A549 treated with CORT108297 at 1 μM for 4 hours (cell line): ENCODE data around the gene CD8A. TPM values are rescaled to one million over a fixed set of nuclear protein-coding genes. Genes with fewer than 3 reads are reported as not detected.

Experiments used
- total RNA-seq: library from RNA; stranded (reverse); fragments of 200-300 nt; extraction: Qiagen RNA extraction; gene quantifications from 5 replicates; pipeline ENCODE4 v1.2.3, GENCODE V29; 2022

CD8A gene
- total RNA-seq, result 0.28 to 0.42 TPM (median 0.32 TPM) in 5 replicates

GRCh38 chr2:86790676-86791572 lies at the start of gene CD8A:
TSS of gene CD8A (minus strand) at chr2:86790913. CDS start at chr2:86790825, 88 bp downstream.

Other genes with a start within 250 kb of the CD8A start
- 120 to 152 TPM (median 125 TPM) in 5 replicates for gene CHMP3, start 227.5 kb downstream of the CD8A start, total RNA-seq
- 37.0 to 46.3 TPM (median 42.0 TPM) in 5 replicates for gene RNF103, start 167.0 kb downstream of the CD8A start, total RNA-seq
- gene RMND5A, start 70.6 kb downstream of the CD8A start, total RNA-seq, result 20.3 to 25.3 TPM (median 23.0 TPM) in 5 replicates
- not detected in 5 replicates for gene CD8B, start 71.0 kb upstream of the CD8A start, total RNA-seq
- 0.05 to 0.17 TPM (median 0.06 TPM) in 5 replicates for gene RGPD1, start 151.2 kb upstream of the CD8A start, total RNA-seq
- 0.38 to 1.0 TPM (median 0.80 TPM) in 5 replicates for gene PLGLB1, start 230.9 kb upstream of the CD8A start, total RNA-seq